ENCODE measurements around the gene ZNF674. TPM values are rescaled to one million over a fixed set of nuclear protein-coding genes. Genes with fewer than 3 reads are reported as not detected.

The ZNF674 gene
- total and polyA plus RNA-seq, 9 of the 15 experiments (the other 6 are each of a cell fraction or from before 2014, with no cell fraction given): 1.2 to 4.7 (median 2.6) TPM

DNA sequence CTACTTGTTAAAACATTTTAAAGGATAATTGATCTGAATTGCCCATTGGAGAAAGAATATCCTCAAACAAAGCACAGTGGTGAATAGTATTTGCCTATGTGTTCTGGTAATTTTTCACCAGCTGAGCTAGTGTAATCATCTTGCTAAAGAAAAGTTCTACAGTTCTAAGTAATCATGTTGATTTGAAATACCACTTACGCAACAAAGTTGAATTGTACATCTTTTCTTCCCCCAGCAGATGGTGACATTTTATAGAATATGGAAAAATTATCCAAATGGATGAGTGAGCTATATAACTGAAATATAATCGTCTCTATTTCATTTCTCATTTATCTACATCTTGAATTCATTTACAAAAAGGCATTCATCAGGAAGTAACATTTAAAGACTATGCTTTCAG lies 9.7 kb upstream of the ZNF674 start (continued):
- TF ChIP-seq, protein P1, sequence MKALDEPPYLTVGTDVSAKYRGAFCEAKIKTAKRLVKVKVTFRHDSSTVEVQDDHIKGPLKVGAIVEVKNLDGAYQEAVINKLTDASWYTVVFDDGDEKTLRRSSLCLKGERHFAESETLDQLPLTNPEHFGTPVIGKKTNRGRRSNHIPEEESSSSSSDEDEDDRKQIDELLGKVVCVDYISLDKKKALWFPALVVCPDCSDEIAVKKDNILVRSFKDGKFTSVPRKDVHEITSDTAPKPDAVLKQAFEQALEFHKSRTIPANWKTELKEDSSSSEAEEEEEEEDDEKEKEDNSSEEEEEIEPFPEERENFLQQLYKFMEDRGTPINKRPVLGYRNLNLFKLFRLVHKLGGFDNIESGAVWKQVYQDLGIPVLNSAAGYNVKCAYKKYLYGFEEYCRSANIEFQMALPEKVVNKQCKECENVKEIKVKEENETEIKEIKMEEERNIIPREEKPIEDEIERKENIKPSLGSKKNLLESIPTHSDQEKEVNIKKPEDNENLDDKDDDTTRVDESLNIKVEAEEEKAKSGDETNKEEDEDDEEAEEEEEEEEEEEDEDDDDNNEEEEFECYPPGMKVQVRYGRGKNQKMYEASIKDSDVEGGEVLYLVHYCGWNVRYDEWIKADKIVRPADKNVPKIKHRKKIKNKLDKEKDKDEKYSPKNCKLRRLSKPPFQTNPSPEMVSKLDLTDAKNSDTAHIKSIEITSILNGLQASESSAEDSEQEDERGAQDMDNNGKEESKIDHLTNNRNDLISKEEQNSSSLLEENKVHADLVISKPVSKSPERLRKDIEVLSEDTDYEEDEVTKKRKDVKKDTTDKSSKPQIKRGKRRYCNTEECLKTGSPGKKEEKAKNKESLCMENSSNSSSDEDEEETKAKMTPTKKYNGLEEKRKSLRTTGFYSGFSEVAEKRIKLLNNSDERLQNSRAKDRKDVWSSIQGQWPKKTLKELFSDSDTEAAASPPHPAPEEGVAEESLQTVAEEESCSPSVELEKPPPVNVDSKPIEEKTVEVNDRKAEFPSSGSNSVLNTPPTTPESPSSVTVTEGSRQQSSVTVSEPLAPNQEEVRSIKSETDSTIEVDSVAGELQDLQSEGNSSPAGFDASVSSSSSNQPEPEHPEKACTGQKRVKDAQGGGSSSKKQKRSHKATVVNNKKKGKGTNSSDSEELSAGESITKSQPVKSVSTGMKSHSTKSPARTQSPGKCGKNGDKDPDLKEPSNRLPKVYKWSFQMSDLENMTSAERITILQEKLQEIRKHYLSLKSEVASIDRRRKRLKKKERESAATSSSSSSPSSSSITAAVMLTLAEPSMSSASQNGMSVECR (CRISPR knock-in tag; IDR thresholded peaks at IDR 0.05): no peak
- no peak for TF ChIP-seq ZC3H8 (IDR thresholded peaks at IDR 0.05)
- no peak for TF ChIP-seq DMBX1 (CRISPR knock-in tag; IDR thresholded peaks at IDR 0.05; ENCODE audit: borderline replicate concordance)
- TF ChIP-seq, protein P2, sequence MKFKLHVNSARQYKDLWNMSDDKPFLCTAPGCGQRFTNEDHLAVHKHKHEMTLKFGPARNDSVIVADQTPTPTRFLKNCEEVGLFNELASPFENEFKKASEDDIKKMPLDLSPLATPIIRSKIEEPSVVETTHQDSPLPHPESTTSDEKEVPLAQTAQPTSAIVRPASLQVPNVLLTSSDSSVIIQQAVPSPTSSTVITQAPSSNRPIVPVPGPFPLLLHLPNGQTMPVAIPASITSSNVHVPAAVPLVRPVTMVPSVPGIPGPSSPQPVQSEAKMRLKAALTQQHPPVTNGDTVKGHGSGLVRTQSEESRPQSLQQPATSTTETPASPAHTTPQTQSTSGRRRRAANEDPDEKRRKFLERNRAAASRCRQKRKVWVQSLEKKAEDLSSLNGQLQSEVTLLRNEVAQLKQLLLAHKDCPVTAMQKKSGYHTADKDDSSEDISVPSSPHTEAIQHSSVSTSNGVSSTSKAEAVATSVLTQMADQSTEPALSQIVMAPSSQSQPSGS (CRISPR knock-in tag; IDR thresholded peaks at IDR 0.05): no peak
- TF ChIP-seq, protein P3, sequence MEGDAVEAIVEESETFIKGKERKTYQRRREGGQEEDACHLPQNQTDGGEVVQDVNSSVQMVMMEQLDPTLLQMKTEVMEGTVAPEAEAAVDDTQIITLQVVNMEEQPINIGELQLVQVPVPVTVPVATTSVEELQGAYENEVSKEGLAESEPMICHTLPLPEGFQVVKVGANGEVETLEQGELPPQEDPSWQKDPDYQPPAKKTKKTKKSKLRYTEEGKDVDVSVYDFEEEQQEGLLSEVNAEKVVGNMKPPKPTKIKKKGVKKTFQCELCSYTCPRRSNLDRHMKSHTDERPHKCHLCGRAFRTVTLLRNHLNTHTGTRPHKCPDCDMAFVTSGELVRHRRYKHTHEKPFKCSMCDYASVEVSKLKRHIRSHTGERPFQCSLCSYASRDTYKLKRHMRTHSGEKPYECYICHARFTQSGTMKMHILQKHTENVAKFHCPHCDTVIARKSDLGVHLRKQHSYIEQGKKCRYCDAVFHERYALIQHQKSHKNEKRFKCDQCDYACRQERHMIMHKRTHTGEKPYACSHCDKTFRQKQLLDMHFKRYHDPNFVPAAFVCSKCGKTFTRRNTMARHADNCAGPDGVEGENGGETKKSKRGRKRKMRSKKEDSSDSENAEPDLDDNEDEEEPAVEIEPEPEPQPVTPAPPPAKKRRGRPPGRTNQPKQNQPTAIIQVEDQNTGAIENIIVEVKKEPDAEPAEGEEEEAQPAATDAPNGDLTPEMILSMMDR (IDR thresholded peaks at IDR 0.05 in 2 of 3, conservative IDR thresholded peaks at IDR 0.05 in 1 of 3; ENCODE audit: insufficient read depth in 2 of 3, low read depth in 1 of 3, low read length in 3 of 3): peak in 1 of 3 experiments; percentile 39; a peak in 2 of 6 replicates
- no peak for TF ChIP-seq ZNF644 (tag; IDR thresholded peaks at IDR 0.05; ENCODE audit: low read depth)
- TF ChIP-seq ARID2 (IDR thresholded peaks at IDR 0.05): no peak
- TF ChIP-seq RAD21 (CRISPR knock-in tag; conservative IDR thresholded peaks at IDR 0.05 in 1 of 2, IDR thresholded peaks at IDR 0.05 in 1 of 2): peak in 1 of 2 experiments; percentile 51; a peak in 3 of 4 replicates
- TF ChIP-seq, protein P4, sequence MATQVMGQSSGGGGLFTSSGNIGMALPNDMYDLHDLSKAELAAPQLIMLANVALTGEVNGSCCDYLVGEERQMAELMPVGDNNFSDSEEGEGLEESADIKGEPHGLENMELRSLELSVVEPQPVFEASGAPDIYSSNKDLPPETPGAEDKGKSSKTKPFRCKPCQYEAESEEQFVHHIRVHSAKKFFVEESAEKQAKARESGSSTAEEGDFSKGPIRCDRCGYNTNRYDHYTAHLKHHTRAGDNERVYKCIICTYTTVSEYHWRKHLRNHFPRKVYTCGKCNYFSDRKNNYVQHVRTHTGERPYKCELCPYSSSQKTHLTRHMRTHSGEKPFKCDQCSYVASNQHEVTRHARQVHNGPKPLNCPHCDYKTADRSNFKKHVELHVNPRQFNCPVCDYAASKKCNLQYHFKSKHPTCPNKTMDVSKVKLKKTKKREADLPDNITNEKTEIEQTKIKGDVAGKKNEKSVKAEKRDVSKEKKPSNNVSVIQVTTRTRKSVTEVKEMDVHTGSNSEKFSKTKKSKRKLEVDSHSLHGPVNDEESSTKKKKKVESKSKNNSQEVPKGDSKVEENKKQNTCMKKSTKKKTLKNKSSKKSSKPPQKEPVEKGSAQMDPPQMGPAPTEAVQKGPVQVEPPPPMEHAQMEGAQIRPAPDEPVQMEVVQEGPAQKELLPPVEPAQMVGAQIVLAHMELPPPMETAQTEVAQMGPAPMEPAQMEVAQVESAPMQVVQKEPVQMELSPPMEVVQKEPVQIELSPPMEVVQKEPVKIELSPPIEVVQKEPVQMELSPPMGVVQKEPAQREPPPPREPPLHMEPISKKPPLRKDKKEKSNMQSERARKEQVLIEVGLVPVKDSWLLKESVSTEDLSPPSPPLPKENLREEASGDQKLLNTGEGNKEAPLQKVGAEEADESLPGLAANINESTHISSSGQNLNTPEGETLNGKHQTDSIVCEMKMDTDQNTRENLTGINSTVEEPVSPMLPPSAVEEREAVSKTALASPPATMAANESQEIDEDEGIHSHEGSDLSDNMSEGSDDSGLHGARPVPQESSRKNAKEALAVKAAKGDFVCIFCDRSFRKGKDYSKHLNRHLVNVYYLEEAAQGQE (IDR thresholded peaks at IDR 0.05; ENCODE audit: borderline replicate concordance): peak; percentile 8; the same call in 1 of the 2 replicates
- TF ChIP-seq, protein P4 (CRISPR knock-in tag; IDR thresholded peaks at IDR 0.05; ENCODE audit: low read depth): no peak
- TF ChIP-seq CTBP1 (IDR thresholded peaks at IDR 0.05; ENCODE audit: borderline replicate concordance): no peak

All from K562 (cell line).